GM10266 (cell line): ENCODE measurements around the gene EIF4B.

Experiments used
- DNase-seq: peaks from one replicate; pipeline ENCODE4 v3.0.0; 2012; ENCODE audit errors: extremely low spot score
- CTCF ChIP-seq: IDR thresholded peaks from 2 replicates; pipeline ENCODE4 v1.5.1; 2012; ENCODE audit warnings: mild to moderate bottlenecking, low read depth; ENCODE audit not compliant: control insufficient read depth, insufficient read depth; ENCODE audit errors: missing control alignments

EIF4B gene

GRCh38 chr12:53042607-53043454 lies 36.6 kb downstream of the EIF4B start:
- no peak for TF ChIP-seq CTCF
- DNase-seq, result no peak

GRCh38 chr12:53044052-53044581 lies 37.9 kb downstream of the EIF4B start:
- no peak for TF ChIP-seq CTCF
- DNase-seq, result peak; percentile 6

- DNase-seq, result peak; percentile 12
- TF ChIP-seq CTCF, result no peak
Measured at GRCh38 chr12:53044896-53045695, 38.8 kb downstream of the EIF4B start.

- DNase-seq, result peak; percentile 8
- no peak for TF ChIP-seq CTCF
Measured at GRCh38 chr12:53045696-53046045, 39.4 kb downstream of the EIF4B start.

GRCh38 chr12:53046655-53047220 lies 40.5 kb downstream of the EIF4B start:
- TF ChIP-seq CTCF, result no peak
- DNase-seq, result peak; percentile 70

GRCh38 chr12:53047221-53048032 lies 41.2 kb downstream of the EIF4B start:
- TF ChIP-seq CTCF, result peak; percentile 81
- DNase-seq, result peak; percentile 94
